ENCODE measurements around the gene COL9A3.

The COL9A3 gene

DNA sequence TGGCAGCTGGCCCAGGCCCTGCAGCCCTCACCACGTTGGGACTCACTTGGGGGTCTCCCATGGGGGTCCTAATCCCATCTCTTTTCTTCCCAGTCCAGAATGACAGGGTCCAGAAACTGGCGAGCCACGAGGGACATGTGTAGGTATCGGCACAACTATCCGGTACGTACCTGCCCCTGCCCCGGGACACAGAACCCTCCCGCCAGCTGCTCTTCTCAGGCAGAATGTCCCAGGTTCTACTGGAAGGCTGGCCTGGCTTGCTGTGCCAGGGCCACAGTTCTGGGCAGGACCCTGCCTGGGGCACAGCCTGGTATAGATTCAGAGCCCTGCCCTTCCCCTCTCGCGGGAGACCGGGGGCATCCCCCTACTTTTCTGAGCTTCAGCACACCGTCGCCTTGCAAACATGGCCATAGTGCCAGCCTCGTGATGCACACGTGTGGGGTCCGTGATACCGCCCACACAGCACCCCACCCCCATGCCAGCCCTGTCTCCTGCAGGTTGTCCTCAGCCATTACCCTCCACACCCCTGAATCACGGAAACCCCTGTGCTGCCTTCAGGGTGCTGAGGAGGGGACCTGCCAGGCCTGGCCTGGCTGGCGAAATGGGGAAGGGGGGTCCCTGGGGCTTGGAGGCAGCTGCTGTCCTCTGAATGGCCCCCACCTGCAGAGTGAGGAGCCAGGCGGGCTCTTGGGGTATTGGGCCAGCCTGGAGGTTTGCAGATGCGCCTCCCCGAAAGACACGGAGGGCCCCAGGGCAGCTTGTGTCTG, 9.2 kb upstream of the COL9A3 start:
- H3K4me3 ChIP-seq (replicated peaks; ENCODE audit: low read depth, low read length), result no peak overlapping the region

DNA sequence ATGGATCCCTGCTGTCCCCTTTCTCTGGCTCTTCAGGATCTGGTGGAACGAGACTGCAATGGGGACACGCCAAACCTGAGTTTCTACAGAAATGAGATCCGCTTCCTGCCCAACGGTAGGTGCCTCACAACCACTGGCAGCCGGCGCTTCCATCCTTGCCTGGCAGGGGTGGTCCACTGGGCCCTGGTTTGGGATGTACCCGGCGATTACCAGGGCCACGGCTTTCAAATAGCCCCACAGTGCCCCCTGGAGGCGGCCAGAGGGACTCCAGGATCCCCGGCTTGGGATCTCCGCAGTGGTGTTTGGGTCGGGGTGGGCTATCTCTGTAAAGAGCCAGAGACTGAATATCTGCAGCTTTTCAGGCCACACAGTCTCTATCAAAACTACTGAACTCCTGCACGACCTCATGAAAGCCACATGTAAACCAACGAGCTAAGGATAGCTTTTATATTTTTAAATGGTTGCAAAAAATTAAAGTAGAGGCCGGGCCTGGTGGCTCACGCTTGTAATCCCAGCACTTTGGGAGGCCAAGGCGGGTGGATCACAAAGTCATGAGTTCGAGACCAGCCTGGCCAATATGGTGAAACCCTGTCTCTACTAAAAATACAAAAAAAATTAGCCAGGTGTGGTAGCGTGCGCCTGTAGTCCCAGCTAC, 8.5 kb upstream of the COL9A3 start:
- DNase-seq (ENCODE audit: low read depth), result peak; percentile 62
- TF ChIP-seq, protein P1, sequence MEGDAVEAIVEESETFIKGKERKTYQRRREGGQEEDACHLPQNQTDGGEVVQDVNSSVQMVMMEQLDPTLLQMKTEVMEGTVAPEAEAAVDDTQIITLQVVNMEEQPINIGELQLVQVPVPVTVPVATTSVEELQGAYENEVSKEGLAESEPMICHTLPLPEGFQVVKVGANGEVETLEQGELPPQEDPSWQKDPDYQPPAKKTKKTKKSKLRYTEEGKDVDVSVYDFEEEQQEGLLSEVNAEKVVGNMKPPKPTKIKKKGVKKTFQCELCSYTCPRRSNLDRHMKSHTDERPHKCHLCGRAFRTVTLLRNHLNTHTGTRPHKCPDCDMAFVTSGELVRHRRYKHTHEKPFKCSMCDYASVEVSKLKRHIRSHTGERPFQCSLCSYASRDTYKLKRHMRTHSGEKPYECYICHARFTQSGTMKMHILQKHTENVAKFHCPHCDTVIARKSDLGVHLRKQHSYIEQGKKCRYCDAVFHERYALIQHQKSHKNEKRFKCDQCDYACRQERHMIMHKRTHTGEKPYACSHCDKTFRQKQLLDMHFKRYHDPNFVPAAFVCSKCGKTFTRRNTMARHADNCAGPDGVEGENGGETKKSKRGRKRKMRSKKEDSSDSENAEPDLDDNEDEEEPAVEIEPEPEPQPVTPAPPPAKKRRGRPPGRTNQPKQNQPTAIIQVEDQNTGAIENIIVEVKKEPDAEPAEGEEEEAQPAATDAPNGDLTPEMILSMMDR (IDR thresholded peaks at IDR 0.05; ENCODE audit: low read length, missing control alignments), result peak; percentile 91
- H3K4me3 ChIP-seq (replicated peaks; ENCODE audit: low read depth, low read length), result no peak overlapping the region

More for the DNA sequence above, 9.2 kb upstream of the COL9A3 start:
- TF ChIP-seq, protein P1 (IDR thresholded peaks at IDR 0.05; ENCODE audit: low read length, missing control alignments), result no peak
- DNase-seq (ENCODE audit: low read depth), result no peak

DNA sequence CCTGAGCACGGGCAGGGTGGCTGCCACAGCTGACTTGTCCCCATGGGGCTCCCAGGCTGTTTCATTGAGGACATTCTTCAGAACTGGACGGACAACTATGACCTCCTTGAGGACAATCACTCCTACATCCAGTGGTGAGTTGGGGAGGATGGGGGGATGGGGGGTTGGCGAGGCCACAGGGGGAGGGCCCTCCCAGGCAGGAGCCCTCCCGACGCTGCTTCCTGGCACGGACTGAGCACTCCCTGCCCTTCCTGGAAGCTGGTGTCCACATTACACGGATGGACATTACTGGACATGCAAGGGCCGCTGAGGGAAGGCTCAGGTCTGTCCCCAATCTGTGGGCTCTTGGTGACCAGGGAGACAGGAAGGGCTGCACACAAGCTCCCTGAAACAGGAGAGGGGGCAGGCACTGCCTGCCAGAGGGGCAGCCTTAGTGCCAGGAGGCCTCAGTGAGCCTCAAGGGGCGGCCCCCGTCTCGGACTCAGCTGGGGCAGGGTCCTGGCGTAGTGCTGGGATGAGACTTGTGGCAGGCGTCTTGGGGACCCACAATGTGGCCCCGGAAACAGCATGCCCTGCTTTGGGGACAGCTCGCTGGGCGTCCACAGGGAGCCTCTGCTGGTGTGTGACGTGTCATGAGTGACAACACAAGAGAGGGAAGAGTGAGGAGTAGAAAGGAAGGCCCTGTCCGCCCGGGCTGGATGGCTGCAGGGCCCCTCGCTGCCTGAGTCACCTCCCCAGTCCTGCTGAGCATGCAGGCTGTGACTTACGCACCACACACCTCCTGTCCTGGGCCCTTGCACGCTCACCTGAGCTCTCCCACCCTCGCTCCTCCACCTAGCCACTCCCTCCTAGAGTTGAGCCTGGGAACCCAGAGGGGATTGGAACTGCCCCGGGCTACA, 7.1 kb upstream of the COL9A3 start:
- DNase-seq (ENCODE audit: low read depth), result no peak
- no peak overlapping the region for H3K4me3 ChIP-seq (replicated peaks; ENCODE audit: low read depth, low read length)
- TF ChIP-seq, protein P1 (IDR thresholded peaks at IDR 0.05; ENCODE audit: low read length, missing control alignments), result no peak

DNA sequence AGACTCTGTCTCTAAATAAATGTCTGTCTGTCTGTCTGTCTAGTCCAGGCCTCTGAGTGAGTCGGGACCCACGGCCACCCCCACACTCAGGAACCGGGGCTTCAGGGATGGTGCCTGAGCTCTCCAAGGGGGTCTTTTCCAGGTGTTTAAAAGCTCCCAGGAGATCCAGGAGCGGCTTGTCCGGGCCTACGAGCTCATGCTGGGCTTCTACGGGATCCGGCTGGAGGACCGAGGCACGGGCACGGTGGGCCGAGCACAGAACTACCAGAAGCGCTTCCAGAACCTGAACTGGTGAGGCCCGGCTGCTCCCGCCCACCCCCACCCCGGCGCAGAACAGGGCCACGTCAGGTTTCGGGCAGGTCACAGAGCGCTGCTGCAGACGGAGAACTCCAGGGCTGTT, 5.5 kb upstream of the COL9A3 start:
- TF ChIP-seq, protein P1 (IDR thresholded peaks at IDR 0.05; ENCODE audit: low read length, missing control alignments), result no peak
- no peak overlapping the region for H3K4me3 ChIP-seq (replicated peaks; ENCODE audit: low read depth, low read length)

DNA sequence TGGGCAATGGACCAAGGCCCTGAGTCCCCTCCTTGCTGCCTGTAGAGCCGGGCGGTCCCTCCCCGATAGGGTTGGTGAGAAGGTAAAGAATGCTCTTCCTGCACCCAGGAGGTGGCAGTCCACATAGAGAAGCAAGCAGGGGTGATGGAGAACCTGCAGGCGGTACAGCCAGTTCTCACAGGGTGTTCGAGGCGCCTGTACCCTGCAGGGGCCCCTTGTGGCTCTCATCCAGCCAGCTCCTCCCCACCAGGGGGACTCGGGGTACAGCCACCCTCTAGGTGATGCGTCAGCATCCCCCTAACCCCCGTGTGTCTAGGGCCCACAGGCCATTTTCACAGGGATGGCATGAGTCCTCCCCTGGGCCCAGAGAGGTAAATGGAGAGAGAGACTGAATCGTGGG, 5.1 kb upstream of the COL9A3 start:
- TF ChIP-seq, protein P1 (IDR thresholded peaks at IDR 0.05; ENCODE audit: low read length, missing control alignments), result no peak
- H3K4me3 ChIP-seq (replicated peaks; ENCODE audit: low read depth, low read length), result no peak overlapping the region
- no peak for DNase-seq (ENCODE audit: low read depth)

More for the DNA sequence above, 5.5 kb upstream of the COL9A3 start:
- no peak for DNase-seq (ENCODE audit: low read depth)

DNA sequence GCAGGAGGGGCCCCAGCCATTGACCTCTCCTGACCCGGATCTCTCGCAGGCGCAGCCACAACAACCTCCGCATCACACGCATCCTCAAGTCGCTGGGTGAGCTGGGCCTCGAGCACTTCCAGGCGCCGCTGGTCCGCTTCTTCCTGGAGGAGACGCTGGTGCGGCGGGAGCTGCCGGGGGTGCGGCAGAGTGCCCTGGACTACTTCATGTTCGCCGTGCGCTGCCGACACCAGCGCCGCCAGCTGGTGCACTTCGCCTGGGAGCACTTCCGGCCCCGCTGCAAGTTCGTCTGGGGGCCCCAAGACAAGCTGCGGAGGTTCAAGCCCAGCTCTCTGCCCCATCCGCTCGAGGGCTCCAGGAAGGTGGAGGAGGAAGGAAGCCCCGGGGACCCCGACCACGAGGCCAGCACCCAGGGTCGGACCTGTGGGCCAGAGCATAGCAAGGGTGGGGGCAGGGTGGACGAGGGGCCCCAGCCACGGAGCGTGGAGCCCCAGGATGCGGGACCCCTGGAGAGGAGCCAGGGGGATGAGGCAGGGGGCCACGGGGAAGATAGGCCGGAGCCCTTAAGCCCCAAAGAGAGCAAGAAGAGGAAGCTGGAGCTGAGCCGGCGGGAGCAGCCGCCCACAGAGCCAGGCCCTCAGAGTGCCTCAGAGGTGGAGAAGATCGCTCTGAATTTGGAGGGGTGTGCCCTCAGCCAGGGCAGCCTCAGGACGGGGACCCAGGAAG, 4.5 kb upstream of the COL9A3 start:
- DNase-seq (ENCODE audit: low read depth), result no peak
- no peak overlapping the region for H3K4me3 ChIP-seq (replicated peaks; ENCODE audit: low read depth, low read length)
- TF ChIP-seq, protein P1 (IDR thresholded peaks at IDR 0.05; ENCODE audit: low read length, missing control alignments), result no peak
